ENCODE data around the gene PYM1.

The PYM1 gene

DNA sequence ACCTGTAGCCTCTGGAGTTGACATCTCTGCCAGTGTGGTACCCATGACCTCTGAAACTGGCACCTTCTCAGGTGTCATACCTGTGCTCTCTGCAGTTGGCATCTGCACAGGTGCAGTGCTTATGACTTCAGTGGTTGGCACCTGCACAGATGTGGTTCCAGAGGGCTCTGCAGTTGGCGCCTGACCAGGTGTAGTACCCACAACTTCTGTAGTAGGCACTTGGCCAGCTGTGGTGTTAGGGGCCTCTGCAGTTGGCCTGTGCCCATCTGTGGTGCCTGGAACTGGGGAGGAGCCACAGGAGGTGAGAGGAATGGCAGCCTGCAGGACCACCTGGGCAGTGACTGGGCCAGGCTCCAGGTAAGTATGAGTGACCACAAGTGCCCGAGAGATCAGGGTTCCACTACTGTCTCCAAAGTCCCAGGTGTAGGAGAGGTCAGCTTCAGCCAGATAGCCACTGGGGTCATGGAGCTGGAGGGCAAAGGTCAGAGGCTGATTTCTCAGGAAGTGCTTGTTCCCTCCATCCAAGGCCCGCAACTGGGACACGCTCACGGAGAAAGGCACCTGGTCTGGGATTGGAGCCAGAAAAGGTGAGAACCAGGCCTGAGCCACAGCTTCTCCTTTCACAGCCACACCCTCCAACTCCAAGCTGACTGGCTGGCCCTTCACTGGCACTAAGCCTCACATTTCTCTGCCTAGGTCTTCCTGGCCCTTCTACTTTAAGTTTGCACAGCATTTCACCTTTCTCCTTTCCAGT is 29.6 kb upstream of the PYM1 start:
- Histone ChIP-seq H3K4me1 (ENCODE audit: insufficient read depth, low read length, poor library complexity, severe bottlenecking) (no peaks in the 10 kb centered on the region), H2AFZ (ENCODE audit: low read length) (no peak overlapping the region), H3K9me2 (replicated peaks; ENCODE audit: low read depth, low read length) (no peaks in the 10 kb centered on the region), H4K20me1 (ENCODE audit: insufficient read depth, low read length, poor library complexity, severe bottlenecking) (no peaks in the 10 kb centered on the region), H3K9ac (ENCODE audit: low read depth, low read length, poor library complexity, severe bottlenecking) (no peak overlapping the region), H3K27me3 (ENCODE audit: insufficient read depth, low read length, poor library complexity, severe bottlenecking) (no peaks in the 10 kb centered on the region), H3F3A (ENCODE audit: low read depth) (no peaks in the 10 kb centered on the region), H3K9me3 (ENCODE audit: insufficient read depth, low read depth, low read length) (no peaks in the 10 kb centered on the region), H3K4me2 (ENCODE audit: low read depth, low read length, poor library complexity, severe bottlenecking) (no peak overlapping the region), H3K4me3 (ENCODE audit: low read length, poor library complexity, severe bottlenecking) (no peak overlapping the region), H3K36me3 (ENCODE audit: insufficient read depth, low read length) (peaks cover 14% of the 10 kb centered on the region; the same call in 1 of the 2 replicates), H3K79me2 (ENCODE audit: insufficient read depth, low read length) (no peaks in the 10 kb centered on the region)
- no peak for TF ChIP-seq EZH2phosphoT487 (IDR thresholded peaks at IDR 0.05; ENCODE audit: borderline replicate concordance)
- TF ChIP-seq, protein P1, sequence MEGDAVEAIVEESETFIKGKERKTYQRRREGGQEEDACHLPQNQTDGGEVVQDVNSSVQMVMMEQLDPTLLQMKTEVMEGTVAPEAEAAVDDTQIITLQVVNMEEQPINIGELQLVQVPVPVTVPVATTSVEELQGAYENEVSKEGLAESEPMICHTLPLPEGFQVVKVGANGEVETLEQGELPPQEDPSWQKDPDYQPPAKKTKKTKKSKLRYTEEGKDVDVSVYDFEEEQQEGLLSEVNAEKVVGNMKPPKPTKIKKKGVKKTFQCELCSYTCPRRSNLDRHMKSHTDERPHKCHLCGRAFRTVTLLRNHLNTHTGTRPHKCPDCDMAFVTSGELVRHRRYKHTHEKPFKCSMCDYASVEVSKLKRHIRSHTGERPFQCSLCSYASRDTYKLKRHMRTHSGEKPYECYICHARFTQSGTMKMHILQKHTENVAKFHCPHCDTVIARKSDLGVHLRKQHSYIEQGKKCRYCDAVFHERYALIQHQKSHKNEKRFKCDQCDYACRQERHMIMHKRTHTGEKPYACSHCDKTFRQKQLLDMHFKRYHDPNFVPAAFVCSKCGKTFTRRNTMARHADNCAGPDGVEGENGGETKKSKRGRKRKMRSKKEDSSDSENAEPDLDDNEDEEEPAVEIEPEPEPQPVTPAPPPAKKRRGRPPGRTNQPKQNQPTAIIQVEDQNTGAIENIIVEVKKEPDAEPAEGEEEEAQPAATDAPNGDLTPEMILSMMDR (conservative IDR thresholded peaks at IDR 0.05; ENCODE audit: low read length), result no peak

DNA sequence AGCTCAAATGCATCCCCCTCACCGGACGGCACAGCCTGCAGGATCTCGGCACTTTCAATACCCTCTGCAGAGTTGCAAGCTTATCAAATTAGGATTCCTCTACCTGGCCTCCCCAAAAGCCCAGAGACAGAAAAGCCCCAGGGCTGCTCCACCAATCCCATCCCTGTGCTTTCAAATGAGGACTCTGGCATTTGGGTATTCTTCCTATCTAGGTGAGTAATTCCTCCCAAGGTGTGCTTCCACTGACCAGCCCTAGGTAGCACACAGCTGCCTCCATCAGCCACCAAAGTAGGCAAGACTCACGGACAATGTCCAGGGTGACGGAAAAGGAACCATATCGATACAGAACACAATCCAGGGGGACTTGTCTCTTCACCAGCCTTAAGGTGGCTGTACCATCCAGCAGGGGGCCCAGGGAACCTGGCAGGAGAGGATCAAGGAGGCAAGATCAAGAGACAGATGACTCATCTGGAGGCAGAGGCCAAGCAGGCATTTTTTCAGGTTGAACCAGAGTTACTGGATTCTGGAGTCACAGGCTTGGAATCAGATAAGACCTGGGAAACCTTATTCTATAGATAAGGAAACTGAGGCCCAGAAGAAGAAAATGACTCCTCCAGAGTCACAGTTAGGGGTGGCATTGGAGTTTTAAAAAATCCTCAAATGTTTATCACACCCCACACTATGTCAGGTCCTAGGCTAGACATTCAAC is 28.3 kb upstream of the PYM1 start:
- H4K20me1 ChIP-seq (ENCODE audit: insufficient read depth, low read length, poor library complexity, severe bottlenecking), result no peaks in the 10 kb centered on the region
- no peaks in the 10 kb centered on the region for H3F3A ChIP-seq (ENCODE audit: low read depth)
- no peaks in the 10 kb centered on the region for H3K9me2 ChIP-seq (replicated peaks; ENCODE audit: low read depth, low read length)
- no peaks in the 10 kb centered on the region for H3K4me1 ChIP-seq (ENCODE audit: insufficient read depth, low read length, poor library complexity, severe bottlenecking)
- H3K4me2 ChIP-seq (ENCODE audit: low read depth, low read length, poor library complexity, severe bottlenecking), result no peak overlapping the region
- H3K27me3 ChIP-seq (ENCODE audit: insufficient read depth, low read length, poor library complexity, severe bottlenecking), result no peaks in the 10 kb centered on the region
- H3K9me3 ChIP-seq (ENCODE audit: insufficient read depth, low read depth, low read length), result no peaks in the 10 kb centered on the region
- no peak overlapping the region for H3K4me3 ChIP-seq (ENCODE audit: low read length, poor library complexity, severe bottlenecking)
- H3K9ac ChIP-seq (ENCODE audit: low read depth, low read length, poor library complexity, severe bottlenecking), result no peak overlapping the region
- H3K79me2 ChIP-seq (ENCODE audit: insufficient read depth, low read length), result no peaks in the 10 kb centered on the region
- TF ChIP-seq EZH2phosphoT487 (IDR thresholded peaks at IDR 0.05; ENCODE audit: borderline replicate concordance), result no peak
- TF ChIP-seq, protein P1 (conservative IDR thresholded peaks at IDR 0.05; ENCODE audit: low read length), result peak; percentile 66
- H3K36me3 ChIP-seq (ENCODE audit: insufficient read depth, low read length), result peaks cover 28% of the 10 kb centered on the region; the same call in 1 of the 2 replicates
- H2AFZ ChIP-seq (ENCODE audit: low read length), result no peak overlapping the region

DNA sequence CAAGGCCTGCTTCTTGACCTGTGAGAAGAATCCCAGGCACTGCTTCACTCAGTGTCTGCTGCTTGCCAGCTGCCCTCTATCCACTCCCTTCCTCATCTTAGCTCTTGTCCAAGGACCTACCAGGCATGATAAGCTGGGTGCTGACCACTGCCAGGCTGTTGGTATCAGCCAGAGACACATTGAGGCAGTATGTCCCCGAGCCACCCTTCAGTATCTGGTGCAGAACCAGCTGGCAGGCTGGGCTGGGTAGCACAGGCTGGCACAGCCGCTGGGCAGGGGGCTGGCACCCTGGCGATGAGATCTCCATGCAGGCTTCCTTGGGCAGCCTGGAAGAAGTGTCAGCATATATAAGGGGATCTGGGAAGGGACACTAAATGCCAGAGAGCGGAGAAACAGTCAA is 27.6 kb upstream of the PYM1 start:
- Histone ChIP-seq H3K4me2 (ENCODE audit: low read depth, low read length, poor library complexity, severe bottlenecking) (no peak overlapping the region), H3K9ac (ENCODE audit: low read depth, low read length, poor library complexity, severe bottlenecking) (no peak overlapping the region), H3K4me1 (ENCODE audit: insufficient read depth, low read length, poor library complexity, severe bottlenecking) (no peaks in the 10 kb centered on the region), H3K79me2 (ENCODE audit: insufficient read depth, low read length) (no peaks in the 10 kb centered on the region), H2AFZ (ENCODE audit: low read length) (no peak overlapping the region), H3F3A (ENCODE audit: low read depth) (no peaks in the 10 kb centered on the region), H4K20me1 (ENCODE audit: insufficient read depth, low read length, poor library complexity, severe bottlenecking) (no peaks in the 10 kb centered on the region), H3K9me2 (replicated peaks; ENCODE audit: low read depth, low read length) (no peaks in the 10 kb centered on the region), H3K27me3 (ENCODE audit: insufficient read depth, low read length, poor library complexity, severe bottlenecking) (no peaks in the 10 kb centered on the region), H3K9me3 (ENCODE audit: insufficient read depth, low read depth, low read length) (no peaks in the 10 kb centered on the region), H3K4me3 (ENCODE audit: low read length, poor library complexity, severe bottlenecking) (no peak overlapping the region), H3K36me3 (ENCODE audit: insufficient read depth, low read length) (peaks cover 28% of the 10 kb centered on the region; the same call in 1 of the 2 replicates)
- TF ChIP-seq, protein P1 (conservative IDR thresholded peaks at IDR 0.05; ENCODE audit: low read length), result no peak
- TF ChIP-seq EZH2phosphoT487 (IDR thresholded peaks at IDR 0.05; ENCODE audit: borderline replicate concordance), result no peak
